ENCODE data around the gene B9D1.

DNA sequence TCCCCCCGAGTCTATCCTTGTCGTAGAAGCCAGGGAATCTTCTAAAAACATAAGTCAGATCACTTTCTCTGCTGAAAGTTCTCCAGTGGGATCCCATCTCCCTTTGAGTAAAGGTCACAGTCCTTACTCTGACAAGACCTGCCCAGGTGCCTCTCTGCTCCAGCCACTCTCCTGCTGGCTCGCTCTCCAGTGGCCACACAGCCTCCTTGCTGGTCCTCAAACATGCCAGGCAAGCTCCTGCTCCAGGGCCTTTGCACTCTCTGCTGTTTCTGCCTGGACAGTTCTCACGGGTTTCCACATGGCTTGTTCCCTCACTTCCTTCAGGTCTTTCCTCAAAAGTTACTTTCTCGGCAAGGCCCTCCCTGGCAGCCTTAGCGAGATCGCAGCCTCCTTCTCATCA lies 3.4 kb downstream of the B9D1 start:
- TF ChIP-seq EZH2 (optimal IDR thresholded peaks at IDR 0.05; ENCODE audit: low read depth, low read length) (no peak), CTCF (IDR thresholded peaks at IDR 0.05; ENCODE audit: low read length) (no peak), EZH2phosphoT487 (IDR thresholded peaks at IDR 0.05; ENCODE audit: low read length) (no peak)

Data from MM.1S (cell line).